Activated naive CD4-positive, alpha-beta T cell (primary cell): ENCODE data around the gene ADSS1.

Experiments used
- DNase-seq, 4 experiments: peaks; one replicate each; lab custom pipeline; 2025; lab: John Stamatoyannopoulos, UW

Gene ADSS1

DNA sequence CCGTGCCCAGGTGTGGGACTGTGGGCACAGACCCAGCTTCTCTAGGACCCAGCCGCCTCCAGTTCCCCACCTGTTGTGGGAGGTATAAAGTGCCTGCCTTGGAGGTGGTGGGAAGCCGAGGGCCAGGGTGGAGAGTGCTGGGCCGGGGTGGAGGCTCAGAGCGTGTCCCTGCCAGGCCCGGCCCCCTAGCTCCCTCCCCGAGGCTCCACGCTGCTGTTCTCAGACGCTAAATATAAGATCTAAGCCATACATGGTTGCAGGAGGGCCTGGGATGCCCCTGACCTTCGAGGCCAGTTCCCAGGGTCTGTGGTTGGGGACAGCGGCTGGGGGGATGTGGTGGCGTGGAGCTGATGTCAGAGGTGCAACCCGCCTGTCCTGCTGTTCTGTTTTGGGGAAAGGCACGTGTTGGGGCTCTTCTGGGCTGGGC lies 23.8 kb upstream of the ADSS1 start:
- DNase-seq, result no peak

DNA sequence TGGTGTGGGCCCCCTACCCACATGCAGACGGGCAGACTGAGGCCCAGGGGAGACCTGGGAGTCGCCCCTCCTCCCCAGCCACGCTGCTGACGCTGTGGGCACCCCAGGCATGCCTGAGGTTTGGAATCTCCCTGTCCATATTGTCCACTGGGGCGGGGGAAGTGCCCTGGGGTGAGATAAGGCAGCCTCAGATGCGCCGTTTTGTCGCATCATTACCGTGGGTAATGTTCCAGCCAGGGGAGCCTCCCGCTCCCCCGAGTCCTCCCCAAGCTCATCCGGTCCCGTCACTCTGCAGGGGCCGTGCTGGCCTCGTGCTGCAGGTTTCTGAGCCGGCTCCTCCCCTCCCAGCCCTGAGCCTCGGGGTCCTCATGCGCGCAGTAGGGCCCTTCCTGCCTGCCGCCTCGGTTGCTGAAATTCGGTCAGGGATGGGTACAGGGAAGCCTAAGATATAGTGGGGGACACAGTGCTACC lies 23.2 kb upstream of the ADSS1 start:
- DNase-seq, result no peak

GRCh38 chr14:104701383-104702076 lies 22.5 kb upstream of the ADSS1 start:
- DNase-seq, result no peak

DNA sequence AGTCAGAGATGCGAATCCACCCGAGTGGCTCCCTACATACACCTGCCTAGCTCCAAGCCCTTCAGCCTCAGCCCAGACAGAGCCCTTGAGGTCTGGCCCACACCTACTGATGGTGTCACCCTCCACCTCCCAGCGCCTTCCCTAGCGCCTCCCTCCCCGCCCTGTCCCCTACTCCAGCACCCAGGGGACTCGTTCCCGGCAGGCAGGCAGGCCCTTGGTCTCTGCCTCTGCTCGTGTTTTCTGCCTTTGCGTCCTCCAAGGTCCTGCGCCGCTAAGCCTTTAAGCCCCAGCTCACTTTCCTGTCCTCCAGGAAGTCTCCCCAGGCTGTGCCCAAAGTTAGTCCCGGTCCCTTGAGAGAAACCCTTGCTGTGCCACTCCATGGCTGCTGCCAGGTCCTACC lies 21.9 kb upstream of the ADSS1 start:
- no peak for DNase-seq

GRCh38 chr14:104702673-104703072 lies 21.4 kb upstream of the ADSS1 start:
- no peak for DNase-seq

- DNase-seq, result no peak
Measured at GRCh38 chr14:104703269-104703668, 20.8 kb upstream of the ADSS1 start.

DNA sequence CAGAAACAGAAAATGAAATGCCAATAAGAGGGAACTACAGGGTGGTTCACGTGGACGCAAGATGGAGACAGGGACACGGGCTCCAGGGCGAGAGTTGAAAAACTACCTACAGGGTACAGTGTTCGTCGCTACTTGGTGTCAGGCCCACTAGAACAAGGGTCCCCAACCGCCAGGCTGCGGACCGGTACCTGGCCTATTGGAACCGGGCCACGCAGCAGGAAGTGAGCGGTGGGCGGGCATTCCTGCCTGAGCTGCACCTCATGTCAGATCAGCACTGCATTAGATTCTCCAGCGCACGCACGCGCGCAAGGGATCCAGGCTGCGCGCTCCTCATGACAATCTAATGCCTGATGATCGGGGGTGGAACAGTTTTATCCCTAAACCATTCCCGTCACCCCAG lies 19.8 kb upstream of the ADSS1 start:
- DNase-seq, result no peak

- no peak for DNase-seq
Measured at GRCh38 chr14:104705340-104706047, 18.5 kb upstream of the ADSS1 start.

DNA sequence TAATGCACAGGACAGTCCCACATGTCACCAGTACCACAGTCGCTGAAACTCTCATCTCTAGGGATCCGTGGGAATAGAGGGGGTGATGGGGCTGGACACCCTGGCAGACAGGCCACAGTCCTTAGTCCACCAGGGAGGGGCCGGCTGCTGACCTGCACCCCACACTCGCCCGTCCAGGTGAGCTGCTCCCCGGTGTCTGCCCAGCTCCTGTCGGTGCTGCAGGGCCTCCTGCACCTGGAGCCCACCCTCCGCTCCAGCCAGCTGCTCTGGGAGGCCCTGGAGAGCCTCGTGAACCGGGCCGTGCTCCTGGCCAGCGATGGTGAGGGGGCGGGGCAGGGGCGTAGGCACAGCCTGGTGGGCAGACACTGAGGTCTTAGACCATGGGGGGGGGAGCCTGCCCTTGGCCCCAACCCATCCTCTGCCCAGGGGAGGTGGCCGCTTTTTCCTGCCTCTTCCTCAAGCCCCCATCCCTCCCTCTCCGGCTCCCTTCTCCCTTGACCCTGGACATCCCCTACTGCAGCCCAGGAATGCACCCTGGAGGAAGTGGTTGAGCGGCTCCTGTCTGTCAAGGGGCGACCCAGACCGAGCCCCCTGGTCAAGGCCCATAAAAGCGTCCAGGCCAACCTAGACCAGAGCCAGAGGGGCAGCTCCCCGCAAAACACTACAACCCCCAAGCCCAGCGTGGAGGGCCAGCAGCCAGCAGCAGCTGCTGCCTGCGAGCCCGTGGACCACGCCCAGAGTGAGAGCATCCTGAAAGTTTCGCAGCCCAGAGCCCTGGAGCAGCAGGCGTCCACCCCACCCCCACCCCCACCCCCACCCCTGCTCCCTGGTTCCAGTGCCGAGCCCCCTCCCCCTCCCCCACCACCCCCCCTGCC lies 17.1 kb upstream of the ADSS1 start:
- no peak for DNase-seq

GRCh38 chr14:104707608-104708595 lies 16.1 kb upstream of the ADSS1 start:
- DNase-seq, result no peak

DNA sequence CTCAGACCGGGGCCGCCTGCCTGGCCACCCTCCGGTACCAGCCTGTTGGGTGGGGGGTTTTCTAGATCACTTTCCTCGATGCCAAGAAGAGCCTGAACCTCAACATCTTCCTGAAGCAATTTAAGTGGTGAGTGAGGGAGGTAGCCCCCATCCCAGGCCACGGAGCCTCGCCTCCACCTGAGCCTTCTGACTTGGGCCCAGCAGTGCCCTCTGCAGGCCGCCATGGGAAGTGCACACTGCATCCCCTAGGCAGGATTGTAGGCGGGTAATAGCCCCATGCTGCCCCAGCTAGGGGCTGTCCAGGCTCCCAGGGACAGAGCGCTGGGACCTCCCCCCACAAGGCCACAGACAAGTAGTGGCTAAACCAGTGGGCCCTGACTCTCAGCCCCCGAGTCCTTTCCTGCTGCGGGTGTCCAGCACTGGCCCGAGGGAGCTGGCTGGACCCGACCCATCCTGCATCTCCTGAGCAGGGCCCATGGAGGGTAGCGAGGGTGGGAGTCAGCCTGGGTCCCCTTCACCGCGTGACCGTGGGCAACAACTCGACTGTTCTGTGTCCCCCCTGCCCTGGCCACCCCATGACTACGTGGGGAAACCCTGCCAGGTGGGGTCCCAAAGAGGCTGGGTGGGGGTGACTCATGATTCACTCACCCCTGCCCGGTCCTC lies 15.3 kb upstream of the ADSS1 start:
- DNase-seq, result peak; percentile 38 to 74 (median 52)

DNA sequence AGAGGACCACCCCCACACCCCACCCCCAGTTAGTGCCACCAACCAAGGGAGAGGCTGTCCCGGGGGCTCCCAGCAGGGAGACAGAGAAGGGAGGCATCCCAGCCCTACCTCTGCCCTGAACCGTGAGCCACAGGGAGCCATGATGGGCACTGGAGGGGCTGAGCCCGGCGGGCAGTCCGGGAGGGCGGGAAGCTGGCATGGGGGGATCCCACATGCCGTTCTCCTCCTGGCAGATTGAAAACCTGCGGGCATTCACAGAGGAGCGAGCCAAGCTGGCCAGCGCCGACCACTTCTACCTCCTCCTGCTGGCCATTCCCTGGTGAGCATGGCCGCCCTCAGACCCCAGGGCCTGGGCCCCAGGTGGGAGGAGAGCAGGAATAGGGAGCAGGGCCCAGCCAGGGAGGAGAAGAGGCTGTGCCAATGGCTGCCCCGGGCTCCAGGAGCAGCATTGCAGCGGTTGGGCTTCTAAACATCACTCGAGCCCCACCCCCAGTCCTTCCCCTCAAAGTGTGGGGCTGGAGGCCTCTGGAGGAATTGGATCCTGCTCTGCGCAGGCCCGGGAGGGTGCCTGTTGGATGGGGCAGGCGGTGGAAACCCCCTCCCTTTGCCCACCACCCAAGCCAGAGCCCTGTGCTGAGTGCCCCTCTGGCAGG lies 14.5 kb upstream of the ADSS1 start:
- no peak for DNase-seq

GRCh38 chr14:104710071-104710735 lies 13.8 kb upstream of the ADSS1 start:
- no peak for DNase-seq

GRCh38 chr14:104712881-104713734 lies 10.9 kb upstream of the ADSS1 start:
- no peak for DNase-seq

- DNase-seq, result no peak
Measured at GRCh38 chr14:104714066-104714465, 10.0 kb upstream of the ADSS1 start.

DNA sequence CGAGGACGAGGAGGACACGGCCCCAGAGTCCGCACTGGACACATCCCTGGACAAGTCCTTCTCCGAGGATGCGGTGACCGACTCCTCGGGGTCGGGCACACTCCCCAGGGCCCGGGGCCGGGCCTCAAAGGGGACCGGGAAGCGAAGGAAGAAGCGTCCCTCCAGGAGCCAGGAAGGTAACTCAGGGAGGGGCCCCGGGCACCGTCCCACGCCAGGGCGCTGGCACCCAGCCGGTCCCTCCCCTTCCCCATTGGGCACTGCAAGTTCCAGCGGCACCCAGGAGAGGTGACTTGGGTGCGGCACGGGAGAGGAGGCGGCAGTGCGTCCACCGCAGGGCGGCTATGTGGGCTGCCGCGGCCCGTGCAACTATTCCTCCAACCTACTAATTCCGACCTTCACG lies 9.3 kb upstream of the ADSS1 start:
- no peak for DNase-seq

DNA sequence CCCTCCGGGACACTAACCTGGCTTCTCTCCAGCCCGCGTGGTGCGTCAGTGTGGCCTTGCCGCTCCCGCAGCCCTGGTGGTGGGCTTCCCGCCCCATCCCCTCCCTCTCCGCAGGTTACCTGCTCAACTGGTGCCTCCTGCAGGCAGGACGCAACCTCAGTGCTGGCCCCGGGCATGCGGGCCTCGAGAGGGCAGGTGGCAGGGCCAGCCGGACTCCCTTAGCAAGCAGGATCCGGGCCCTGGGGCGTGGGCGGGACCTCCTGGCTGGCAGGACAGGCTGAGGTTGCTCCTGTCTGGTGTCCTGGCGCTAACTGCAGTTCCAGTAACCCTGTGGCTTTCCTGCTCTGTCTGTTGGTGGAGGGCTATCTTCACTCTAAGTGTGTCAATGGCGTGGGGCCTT lies 8.6 kb upstream of the ADSS1 start:
- no peak for DNase-seq

DNA sequence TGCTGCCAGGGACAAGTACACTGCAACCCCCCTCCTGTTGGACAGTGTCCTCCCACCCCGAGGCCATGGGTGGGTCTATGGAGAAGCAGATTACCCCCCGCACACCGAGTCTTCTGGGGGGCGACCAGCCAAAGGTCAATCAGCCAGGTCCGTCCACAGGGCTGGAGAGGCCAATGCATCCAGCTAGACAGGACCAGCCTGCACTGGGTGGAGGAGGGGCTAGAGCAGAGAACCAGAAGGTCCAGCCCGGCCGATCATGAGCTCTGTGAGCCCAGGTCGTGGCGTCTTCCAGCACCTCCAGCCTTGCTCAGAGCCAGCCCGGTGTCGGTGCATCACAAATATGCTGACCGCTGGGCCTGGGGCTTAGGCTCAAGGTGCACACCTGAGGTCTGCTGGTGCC lies 8.2 kb upstream of the ADSS1 start:
- no peak for DNase-seq

GRCh38 chr14:104717137-104717536 lies 6.9 kb upstream of the ADSS1 start:
- no peak for DNase-seq
